ENCODE measurements around the gene TSPO. TPM values are rescaled to one million over a fixed set of nuclear protein-coding genes. Genes with fewer than 3 reads are reported as not detected.

TSPO gene
- total RNA-seq, 1 donor from 2014 or later, result 342 TPM

Other genes starting within 250 kb of the TSPO start
- 62.1 and 67.5 TPM in 2 replicates for gene PACSIN2, start 136.4 kb upstream of the TSPO start, total RNA-seq
- 9.0 and 13.5 TPM in 2 replicates for gene TTLL1, start 62.2 kb upstream of the TSPO start, total RNA-seq
- gene BIK, start 40.8 kb upstream of the TSPO start, total RNA-seq, result 0.46 and 0.74 TPM in 2 replicates
- gene MCAT, start 8.2 kb upstream of the TSPO start, total RNA-seq, result 13.4 and 16.2 TPM in 2 replicates
- 37.3 and 45.2 TPM in 2 replicates for gene TTLL12, start 35.6 kb downstream of the TSPO start, total RNA-seq
- gene SCUBE1, start 191.8 kb downstream of the TSPO start, total RNA-seq, result not detected in 2 replicates

All from pulmonary artery endothelial cell (primary cell).